ENCODE measurements around the gene SFI1. TPM values are rescaled to one million over a fixed set of nuclear protein-coding genes. Genes with fewer than 3 reads are reported as not detected.

The SFI1 gene
- total and polyA plus RNA-seq, 2 donors (not counting 1 experiment from before 2014, with no cell fraction given), result 80.2 to 182 TPM

GRCh38 chr22:31447337-31447736 is 49.0 kb upstream of the SFI1 start:
- H3K27ac Mint-ChIP-seq, result no peak overlapping the region
- peaks cover 8 to 11% of the 10 kb centered on the region in 2 donors for H3K4me1 ChIP-seq (ENCODE audit: control insufficient read depth in 2 of 2, insufficient read depth in 2 of 2, low read length in 2 of 2)
- no peaks in the 10 kb centered on the region for H3K27me3 Mint-ChIP-seq

GRCh38 chr22:31448382-31448781 is 48.0 kb upstream of the SFI1 start:
- WGBS (ENCODE audit: insufficient coverage), result 100% methylated on average over 1 of the region's 2 CpGs
- H3K9ac ChIP-seq (ENCODE audit: low read length), result no peak overlapping the region
- H3K4me3 ChIP-seq (ENCODE audit: control extremely low read depth in 1 of 5, extremely low read depth in 1 of 5, insufficient read depth in 1 of 5, low read depth in 2 of 5, low read length in 4 of 5), result no peak overlapping the region
- ATAC-seq (ENCODE audit: low read depth) (no peak), DNase-seq (no peak)
- no peaks in the 10 kb centered on the region for H3K27me3 Mint-ChIP-seq
- H3K4me1 Mint-ChIP-seq, result peaks cover 19% of the 10 kb centered on the region
- no peaks in the 10 kb centered on the region for H3K27me3 ChIP-seq (replicated peaks in 1 of 4; ENCODE audit: control extremely low read depth in 1 of 4, control insufficient read depth in 3 of 4, insufficient read depth in 4 of 4, low read length in 3 of 4)
- POLR2A ChIA-PET, result no interaction called here
- no peak for TF ChIP-seq EZH2 (IDR thresholded peaks at IDR 0.05; ENCODE audit: borderline replicate concordance, insufficient read depth, low read depth, low read length, poor library complexity, severe bottlenecking)
- TF ChIP-seq CTCF (IDR thresholded peaks at IDR 0.05), result no peak
- CTCF ChIA-PET, result interaction anchor here (1.3 kb wide), 1 partner anchor 10 kb away, joined by 4 read pairs; no protein-coding TSS in a partner anchor
- H3K4me2 ChIP-seq (replicated peaks; ENCODE audit: low read depth, low read length, poor library complexity, severe bottlenecking), result no peak overlapping the region
- no peak overlapping the region for H2AFZ ChIP-seq (ENCODE audit: insufficient read depth, low read depth, low read length, poor library complexity, severe bottlenecking)
- H3K27ac Mint-ChIP-seq, result no peak overlapping the region
- H3K36me3 ChIP-seq (replicated peaks in 1 of 2; ENCODE audit: control extremely low read depth in 1 of 2, control insufficient read depth in 1 of 2, extremely low read depth in 1 of 2, insufficient read depth in 2 of 2, low read length in 1 of 2), result peaks cover 8 to 53% of the 10 kb centered on the region in 2 experiments
- H3K4me3 Mint-ChIP-seq, result no peak overlapping the region
- intact Hi-C loops (cut with micrococcal nuclease), result no loop called here
- H3K9me3 ChIP-seq (ENCODE audit: control extremely low read depth in 1 of 3, control insufficient read depth in 2 of 3, insufficient read depth in 1 of 3, low read length in 2 of 3), result no peaks in the 10 kb centered on the region
- H3K79me2 ChIP-seq (ENCODE audit: control insufficient read depth, insufficient read depth, low read length), result no peaks in the 10 kb centered on the region
- peaks cover 8 to 11% of the 10 kb centered on the region in 2 donors for H3K4me1 ChIP-seq (ENCODE audit: control insufficient read depth in 2 of 2, insufficient read depth in 2 of 2, low read length in 2 of 2)
- no peaks in the 10 kb centered on the region for H4K20me1 ChIP-seq (ENCODE audit: control insufficient read depth, insufficient read depth, low read length, poor library complexity, severe bottlenecking)
- H3K9me3 Mint-ChIP-seq (ENCODE audit: insufficient read depth), result no peaks in the 10 kb centered on the region
- H3K27ac ChIP-seq (ENCODE audit: low read length in 2 of 2), result no peak overlapping the region

More at GRCh38 chr22:31447337-31447736, 49.0 kb upstream of the SFI1 start:
- POLR2A ChIA-PET, result no interaction called here
- Mint-ChIP-seq H3K4me1 (peaks cover 18% of the 10 kb centered on the region), H3K9me3 (ENCODE audit: insufficient read depth) (no peaks in the 10 kb centered on the region), H3K4me3 (no peak overlapping the region)
- no CpG with 5 or more reads among the region's 3 CpGs for WGBS (ENCODE audit: insufficient coverage)
- Histone ChIP-seq H3K36me3 (replicated peaks in 1 of 2; ENCODE audit: control extremely low read depth in 1 of 2, control insufficient read depth in 1 of 2, extremely low read depth in 1 of 2, insufficient read depth in 2 of 2, low read length in 1 of 2) (peaks cover 4 to 58% of the 10 kb centered on the region in 2 experiments), H2AFZ (ENCODE audit: insufficient read depth, low read depth, low read length, poor library complexity, severe bottlenecking) (no peak overlapping the region), H3K4me3 (ENCODE audit: control extremely low read depth in 1 of 5, extremely low read depth in 1 of 5, insufficient read depth in 1 of 5, low read depth in 2 of 5, low read length in 4 of 5) (no peak overlapping the region), H3K9ac (ENCODE audit: low read length) (no peak overlapping the region), H3K79me2 (ENCODE audit: control insufficient read depth, insufficient read depth, low read length) (no peaks in the 10 kb centered on the region), H3K9me3 (ENCODE audit: control extremely low read depth in 1 of 3, control insufficient read depth in 2 of 3, insufficient read depth in 1 of 3, low read length in 2 of 3) (no peaks in the 10 kb centered on the region), H4K20me1 (ENCODE audit: control insufficient read depth, insufficient read depth, low read length, poor library complexity, severe bottlenecking) (no peaks in the 10 kb centered on the region), H3K27ac (ENCODE audit: low read length in 2 of 2) (no peak overlapping the region), H3K27me3 (replicated peaks in 1 of 4; ENCODE audit: control extremely low read depth in 1 of 4, control insufficient read depth in 3 of 4, insufficient read depth in 4 of 4, low read length in 3 of 4) (no peaks in the 10 kb centered on the region), H3K4me2 (replicated peaks; ENCODE audit: low read depth, low read length, poor library complexity, severe bottlenecking) (no peak overlapping the region)
- DNase-seq (no peak), ATAC-seq (ENCODE audit: low read depth) (no peak)
- CTCF ChIA-PET, result interaction anchor here (1.1 to 1.5 kb wide), 5 partner anchors 9 to 501 kb away, joined by 3 to 4 read pairs (median 3); no protein-coding TSS in a partner anchor
- TF ChIP-seq CTCF (IDR thresholded peaks at IDR 0.05) (no peak), EZH2 (IDR thresholded peaks at IDR 0.05; ENCODE audit: borderline replicate concordance, insufficient read depth, low read depth, low read length, poor library complexity, severe bottlenecking) (no peak)
- intact Hi-C loops (cut with micrococcal nuclease), result no loop called here

Data from B cell (primary cell).